ENCODE data around the gene SPSB2. TPM values are rescaled to one million over a fixed set of nuclear protein-coding genes. Genes with fewer than 3 reads are reported as not detected.

Gene SPSB2
- total RNA-seq, 2 experiments from 2014 or later = 3.3 to 4.6 TPM

DNA sequence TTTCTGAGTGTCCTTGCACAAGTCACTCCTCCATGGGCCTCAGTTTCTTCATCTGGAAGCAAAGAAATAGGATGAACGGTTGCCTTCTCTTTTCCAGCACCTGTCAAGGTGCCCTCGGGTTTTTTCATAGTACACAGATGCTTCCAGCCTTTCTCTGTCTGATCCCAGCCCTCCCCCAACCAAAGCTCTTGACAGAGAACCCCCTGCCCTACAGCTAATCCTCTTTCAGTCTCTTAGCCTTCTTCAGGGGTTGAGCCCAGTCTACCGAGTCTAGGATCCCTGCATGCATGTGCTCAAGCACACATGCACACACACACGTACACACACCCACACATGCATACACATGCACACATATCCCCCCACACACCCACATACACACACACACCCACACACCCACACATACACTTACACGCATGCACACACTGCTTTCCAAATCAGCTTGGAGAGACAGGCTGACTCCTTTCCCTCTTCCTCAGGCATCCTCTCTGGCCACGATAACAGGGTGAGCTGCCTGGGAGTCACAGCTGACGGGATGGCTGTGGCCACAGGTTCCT lies 26.7 kb downstream of the SPSB2 start:
- CTCF ChIA-PET = interaction anchor here (0.8 kb wide), 2 partner anchors 65 to 93 kb away, joined by 3 to 4 read pairs; partner anchors contain the start of gene MLF2
- POLR2A ChIA-PET = interaction anchor here (0.6 kb wide), 1 partner anchor 73 kb away, joined by 3 read pairs; no protein-coding TSS in a partner anchor

DNA sequence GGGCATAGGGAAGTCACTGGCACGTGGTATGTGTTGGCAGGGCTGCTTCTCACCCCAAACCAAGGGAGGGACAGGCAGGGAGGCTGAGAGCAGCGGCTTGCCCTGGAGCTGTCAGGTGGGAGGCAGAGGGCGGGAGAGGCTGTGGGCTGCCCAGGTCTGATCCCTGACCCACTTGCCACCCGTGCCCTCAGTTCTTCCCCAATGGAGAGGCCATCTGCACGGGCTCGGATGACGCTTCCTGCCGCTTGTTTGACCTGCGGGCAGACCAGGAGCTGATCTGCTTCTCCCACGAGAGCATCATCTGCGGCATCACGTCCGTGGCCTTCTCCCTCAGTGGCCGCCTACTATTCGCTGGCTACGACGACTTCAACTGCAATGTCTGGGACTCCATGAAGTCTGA lies 27.7 kb downstream of the SPSB2 start:
- ChIA-PET CTCF (no interaction called here), POLR2A (interaction anchor here (0.6 kb wide), 1 partner anchor 72 kb away, joined by 3 read pairs; no protein-coding TSS in a partner anchor)

GRCh38 chr12:6843118-6843902 lies 29.8 kb downstream of the SPSB2 start:
- ChIA-PET POLR2A (interaction anchor here (0.6 to 0.7 kb wide), 2 partner anchors 9 to 88 kb away, joined by 3 read pairs; partner anchors contain the start of gene USP5), CTCF (interaction anchor here (1.3 kb wide), 1 partner anchor 9 kb away, joined by 3 read pairs; no protein-coding TSS in a partner anchor)

GRCh38 chr12:6842075-6842474 lies 31.0 kb downstream of the SPSB2 start:
- ChIA-PET CTCF (interaction anchor here (1.2 kb wide), 1 partner anchor 17 kb away, joined by 4 read pairs; no protein-coding TSS in a partner anchor), POLR2A (no interaction called here)

- ChIA-PET POLR2A (no interaction called here), CTCF (interaction anchor here (1.6 kb wide), 1 partner anchor 16 kb away, joined by 4 read pairs; no protein-coding TSS in a partner anchor)
These were observed 32.2 kb downstream of the SPSB2 start, which contains the start of gene GNB3 for GRCh38 chr12:6840761-6841515. Gene GNB3, plus strand, starts transcription at chr12:6840925. Its CDS starts 363 bp downstream, at chr12:6841288.

- CTCF ChIA-PET = interaction anchor here (1.6 kb wide), 1 partner anchor 16 kb away, joined by 4 read pairs; no protein-coding TSS in a partner anchor
- POLR2A ChIA-PET = no interaction called here
These were observed 32.8 kb downstream of the SPSB2 start for GRCh38 chr12:6840330-6840729.

DNA sequence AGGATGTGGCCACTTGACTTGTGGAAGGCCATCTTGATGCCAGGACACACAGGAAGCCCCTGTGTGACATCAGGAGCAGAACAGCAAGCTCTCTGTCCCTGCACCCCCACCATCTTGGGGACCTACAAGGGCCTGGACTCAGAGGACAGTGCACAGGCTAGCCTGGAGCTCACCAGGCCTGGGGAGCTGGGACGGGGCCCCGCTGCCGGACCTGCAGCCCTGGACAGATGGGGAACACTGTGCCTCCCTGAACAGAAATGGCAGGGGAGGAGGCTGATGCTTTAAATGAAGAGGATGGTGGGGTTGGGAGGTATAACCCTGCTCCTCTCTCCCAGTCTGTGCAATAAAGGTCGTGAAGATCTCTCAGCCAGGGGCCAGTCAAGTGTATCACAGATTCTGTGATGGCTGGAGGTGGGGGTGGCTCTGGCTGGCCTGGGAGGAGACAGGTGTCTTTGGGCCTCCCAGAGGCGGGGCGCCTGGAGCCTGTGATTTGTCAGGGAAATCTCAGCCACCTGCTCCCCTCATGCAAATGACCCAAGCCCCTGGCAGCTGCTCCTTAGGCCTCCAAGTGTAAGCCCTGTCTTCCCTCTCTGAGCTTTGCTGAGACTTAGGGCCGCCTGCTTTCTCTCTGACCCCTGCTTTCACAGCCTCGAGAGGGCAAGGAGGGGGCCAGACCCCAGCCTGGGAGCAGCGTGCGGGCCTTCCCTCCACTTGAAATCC lies 33.5 kb downstream of the SPSB2 start:
- ChIA-PET CTCF (interaction anchor here (0.8 to 1.6 kb wide), 3 partner anchors 10 to 47 kb away, joined by 3 to 4 read pairs (median 3); no protein-coding TSS in a partner anchor), POLR2A (no interaction called here)

- ChIA-PET POLR2A (no interaction called here), CTCF (interaction anchor here (0.9 to 1.1 kb wide), 2 partner anchors 46 to 281 kb away, joined by 3 read pairs; no protein-coding TSS in a partner anchor)
These were observed 34.2 kb downstream of the SPSB2 start for GRCh38 chr12:6838854-6839253.

DNA sequence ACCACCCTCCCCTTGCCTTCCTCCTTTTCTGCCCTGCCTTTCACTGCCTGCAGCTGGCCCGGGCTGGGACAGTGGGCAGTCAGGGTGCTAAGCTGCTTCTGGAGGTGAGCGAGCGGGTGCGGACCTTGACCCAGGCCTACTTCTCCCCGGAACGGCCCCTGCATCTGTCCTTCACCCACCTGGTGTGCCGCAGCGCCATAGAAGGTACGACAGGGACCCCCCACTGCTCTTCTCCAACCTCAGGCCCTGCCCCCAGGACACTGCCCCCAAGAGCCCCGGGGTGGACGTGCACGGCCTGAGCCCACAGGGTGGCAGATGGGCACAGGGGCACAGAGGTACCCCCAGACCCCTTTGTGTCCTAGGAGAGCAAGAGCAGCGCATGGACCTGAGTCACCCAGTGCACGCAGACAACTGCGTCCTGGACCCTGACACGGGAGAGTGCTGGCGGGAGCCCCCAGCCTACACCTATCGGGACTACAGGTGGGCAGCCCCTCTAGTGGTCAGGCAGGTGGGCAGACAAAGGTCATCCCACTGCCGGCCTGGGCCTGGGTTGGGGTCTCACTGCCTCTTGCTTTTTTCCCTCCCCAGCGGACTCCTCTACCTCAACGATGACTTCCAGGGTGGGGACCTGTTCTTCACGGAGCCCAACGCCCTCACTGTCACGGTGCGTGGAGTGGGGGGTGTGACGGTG lies 35.6 kb downstream of the SPSB2 start:
- ChIA-PET POLR2A (no interaction called here), CTCF (interaction anchor here (0.9 to 5.1 kb wide), 4 partner anchors 11 to 84 kb away, joined by 3 to 29 read pairs (median 22); partner anchors contain the start of genes CDCA3, MLF2 and USP5)

GRCh38 chr12:6836851-6837250 lies 36.3 kb downstream of the SPSB2 start:
- ChIA-PET POLR2A (no interaction called here), CTCF (interaction anchor here (0.9 to 5.1 kb wide), 6 partner anchors 12 to 202 kb away, joined by 3 to 29 read pairs (median 13); partner anchors contain the start of genes CDCA3, LPAR5, MLF2 and USP5)

DNA sequence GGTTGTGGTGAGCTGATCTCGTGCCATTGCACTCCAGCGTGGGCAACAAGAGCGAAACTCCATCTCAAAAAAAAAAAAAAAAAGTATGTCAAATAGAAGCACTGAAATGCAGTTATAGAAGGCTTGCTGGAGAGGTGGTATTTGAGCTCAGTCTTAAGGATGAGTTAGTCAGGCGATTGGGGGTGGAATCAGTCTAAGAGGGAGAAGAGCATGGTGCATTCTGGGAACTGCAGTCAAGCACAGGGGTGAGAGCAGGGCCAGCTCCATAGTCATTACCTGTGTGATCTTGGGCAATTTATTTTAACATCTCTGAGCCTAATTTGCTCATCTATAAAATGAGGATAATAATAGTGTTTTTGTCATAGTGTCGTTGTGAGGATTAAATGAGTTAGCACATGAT lies 38.2 kb downstream of the SPSB2 start:
- POLR2A ChIA-PET = interaction anchor here (0.6 to 0.7 kb wide), 2 partner anchors 38 to 279 kb away, joined by 3 to 5 read pairs; no protein-coding TSS in a partner anchor
- CTCF ChIA-PET = interaction anchor here (0.7 to 5.1 kb wide), 12 partner anchors 9 to 230 kb away, joined by 3 to 29 read pairs (median 4); partner anchors contain the start of genes CDCA3, COPS7A, MLF2 and PTMS

DNA sequence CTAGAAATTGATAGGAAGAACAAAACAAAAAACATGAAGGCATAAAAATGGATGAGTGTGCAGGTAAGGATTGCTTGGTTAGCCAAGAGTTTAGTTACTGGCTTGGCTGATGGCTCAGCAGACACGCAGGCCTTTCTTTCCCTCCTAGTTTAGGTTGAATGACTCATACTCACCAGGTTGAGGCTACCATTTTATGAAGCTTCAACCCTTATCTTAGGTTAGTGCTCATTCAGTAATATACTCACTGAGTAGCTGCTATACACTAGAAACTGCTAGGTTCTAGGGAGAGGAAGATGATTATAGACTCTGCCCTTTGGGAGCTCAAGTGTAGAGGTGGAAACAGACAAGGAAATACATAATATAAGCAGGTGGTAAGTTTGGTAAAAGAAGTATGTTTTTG lies 38.8 kb downstream of the SPSB2 start:
- CTCF ChIA-PET = interaction anchor here (0.7 to 5.1 kb wide), 9 partner anchors 9 to 110 kb away, joined by 3 to 29 read pairs (median 5); partner anchors contain the start of genes CDCA3, COPS7A, MLF2 and PTMS
- POLR2A ChIA-PET = interaction anchor here (0.5 to 0.6 kb wide), 2 partner anchors 38 to 42 kb away, joined by 3 to 8 read pairs; no protein-coding TSS in a partner anchor

- ChIA-PET CTCF (interaction anchor here (0.7 to 5.1 kb wide), 8 partner anchors 8 to 275 kb away, joined by 3 to 29 read pairs (median 4); partner anchors contain the start of genes CDCA3, MLF2, PTMS and USP5), POLR2A (no interaction called here)
These were observed 39.8 kb downstream of the SPSB2 start for GRCh38 chr12:6833189-6833890.

GRCh38 chr12:6832125-6832524 lies 41.0 kb downstream of the SPSB2 start:
- CTCF ChIA-PET = interaction anchor here (0.7 to 1.1 kb wide), 4 partner anchors 52 to 87 kb away, joined by 3 read pairs; partner anchors contain the start of gene LAG3

GRCh38 chr12:6831450-6831995 lies 41.6 kb downstream of the SPSB2 start:
- CTCF ChIA-PET = interaction anchor here (0.7 to 1.1 kb wide), 3 partner anchors 41 to 87 kb away, joined by 3 read pairs; partner anchors contain the start of gene SPSB2
- POLR2A ChIA-PET = no interaction called here

More at GRCh38 chr12:6832125-6832524, 41.0 kb downstream of the SPSB2 start:
- POLR2A ChIA-PET = no interaction called here

- POLR2A ChIA-PET = no interaction called here
- CTCF ChIA-PET = interaction anchor here (0.9 to 1.3 kb wide), 5 partner anchors 35 to 142 kb away, joined by 3 to 4 read pairs (median 3); partner anchors contain the start of genes MLF2, SPSB2 and ZNF384
These were observed 42.1 kb downstream of the SPSB2 start for GRCh38 chr12:6830999-6831398.
